CD4-positive, alpha-beta T cell (primary cell): Measurements from ENCODE around the gene E2F1. TPM values are rescaled to one million over a fixed set of nuclear protein-coding genes. Genes with fewer than 3 reads are reported as not detected.

Experiments
- ATAC-seq: fragments of 200-7000 bp; cut with Tn5 transposase; one replicate; pipeline ENCODE4 v1.10.0; 2022; ENCODE audit warnings: mild to moderate bottlenecking; ENCODE audit not compliant: poor library complexity
- CTCF ChIA-PET: fragments of 350-600 bp; sonication (Branson Sonifier 250); formaldehyde crosslinking; loops from one replicate; lab custom pipeline; 2021; ENCODE audit warnings: antibody characterized with exemption, inconsistent platforms; lab: Charles Lee
- POLR2A ChIA-PET: fragments of 350-600 bp; sonication (Branson Sonifier 250); formaldehyde crosslinking; loops from one replicate; lab custom pipeline; 2021; ENCODE audit warnings: antibody characterized with exemption, inconsistent platforms; lab: Charles Lee
- DNase-seq, 14 experiments: peaks; one replicate each; pipeline ENCODE4 v3.0.0-alpha.2; 2013 to 2020; ENCODE audit warnings: mixed read lengths in 2 of 14
- H3K27ac ChIP-seq, 2 donors: one replicate each; pipeline versions ENCODE4 v1.5.1 to v1.7.0; 2013; ENCODE audit warnings: low read length in 2 of 2, low read depth in 1 of 2, mild to moderate bottlenecking in 1 of 2
- H3K27me3 ChIP-seq, 2 experiments: 1 replicate in 1 of 2; 2 replicates in 1 of 2; pipeline versions ENCODE4 v1.6.1 to v1.7.0; 2013; ENCODE audit warnings: low read length in 2 of 2, control low read depth in 1 of 2, mild to moderate bottlenecking in 1 of 2, moderate library complexity in 1 of 2; ENCODE audit not compliant: insufficient read depth in 2 of 2, control insufficient read depth in 1 of 2
- H3K36me3 ChIP-seq: one replicate; pipeline ENCODE4 v1.6.1; 2013; ENCODE audit warnings: low read length, control low read depth; ENCODE audit not compliant: insufficient read depth
- H3K4me1 ChIP-seq: one replicate; pipeline ENCODE4 v1.6.1; 2013; ENCODE audit warnings: low read length, control low read depth; ENCODE audit not compliant: insufficient read depth
- H3K4me3 ChIP-seq: one replicate; pipeline ENCODE4 v1.5.1; 2013; ENCODE audit warnings: mild to moderate bottlenecking, low read length, moderate library complexity
- H3K9me3 ChIP-seq, 2 experiments: 1 replicate in 1 of 2; 2 replicates in 1 of 2; pipeline versions ENCODE4 v1.6.1 to v1.7.0; 2013; ENCODE audit warnings: low read length in 2 of 2, mild to moderate bottlenecking in 2 of 2, control low read depth in 1 of 2, moderate library complexity in 1 of 2; ENCODE audit not compliant: control insufficient read depth in 1 of 2, insufficient read depth in 1 of 2
- H3K27ac Mint-ChIP-seq: one replicate; pipeline ENCODE4 v1.8.0; 2020; ENCODE audit warnings: mixed read lengths
- H3K27me3 Mint-ChIP-seq: one replicate; pipeline ENCODE4 v1.8.0; 2021; ENCODE audit warnings: mixed read lengths
- H3K36me3 Mint-ChIP-seq: one replicate; pipeline ENCODE4 v1.8.0; 2021; ENCODE audit warnings: low read depth, mixed read lengths
- H3K4me1 Mint-ChIP-seq: one replicate; pipeline ENCODE4 v1.8.0; 2021; ENCODE audit warnings: low read depth, mixed read lengths
- H3K4me3 Mint-ChIP-seq: one replicate; pipeline ENCODE4 v1.8.0; 2020; ENCODE audit warnings: mild to moderate bottlenecking, mixed read lengths
- H3K9me3 Mint-ChIP-seq: one replicate; pipeline ENCODE4 v1.8.0; 2020; ENCODE audit warnings: mixed read lengths
- intact Hi-C, 2 experiments: fragments of 100-400 bp; cut with DNase I in 1 of 2; cut with micrococcal nuclease in 1 of 2; formaldehyde crosslinking; loops; one replicate each; pipeline versions ENCODE4 v1.15.1 to v1.9.0; 2023 to 2025; cut with DNase I, micrococcal nuclease
- total RNA-seq, 174 experiments: library from RNA in 2 of 174; stranded (reverse) in 2 of 174; gene quantifications; one replicate each; pipeline ENCODE4 v1.2.3 and lab custom pipeline; 2021 to 2026
- TF ChIP-seq, protein P1 (sequence below): fragments of 200-600 bp; IDR thresholded peaks from one replicate; pipeline ENCODE4 v1.8.0; 2022; ENCODE audit warnings: antibody characterized with exemption, mild to moderate bottlenecking

The E2F1 gene
- total RNA-seq, 2 experiments from 2014 or later, result 1.2 to 1.6 TPM

DNA sequence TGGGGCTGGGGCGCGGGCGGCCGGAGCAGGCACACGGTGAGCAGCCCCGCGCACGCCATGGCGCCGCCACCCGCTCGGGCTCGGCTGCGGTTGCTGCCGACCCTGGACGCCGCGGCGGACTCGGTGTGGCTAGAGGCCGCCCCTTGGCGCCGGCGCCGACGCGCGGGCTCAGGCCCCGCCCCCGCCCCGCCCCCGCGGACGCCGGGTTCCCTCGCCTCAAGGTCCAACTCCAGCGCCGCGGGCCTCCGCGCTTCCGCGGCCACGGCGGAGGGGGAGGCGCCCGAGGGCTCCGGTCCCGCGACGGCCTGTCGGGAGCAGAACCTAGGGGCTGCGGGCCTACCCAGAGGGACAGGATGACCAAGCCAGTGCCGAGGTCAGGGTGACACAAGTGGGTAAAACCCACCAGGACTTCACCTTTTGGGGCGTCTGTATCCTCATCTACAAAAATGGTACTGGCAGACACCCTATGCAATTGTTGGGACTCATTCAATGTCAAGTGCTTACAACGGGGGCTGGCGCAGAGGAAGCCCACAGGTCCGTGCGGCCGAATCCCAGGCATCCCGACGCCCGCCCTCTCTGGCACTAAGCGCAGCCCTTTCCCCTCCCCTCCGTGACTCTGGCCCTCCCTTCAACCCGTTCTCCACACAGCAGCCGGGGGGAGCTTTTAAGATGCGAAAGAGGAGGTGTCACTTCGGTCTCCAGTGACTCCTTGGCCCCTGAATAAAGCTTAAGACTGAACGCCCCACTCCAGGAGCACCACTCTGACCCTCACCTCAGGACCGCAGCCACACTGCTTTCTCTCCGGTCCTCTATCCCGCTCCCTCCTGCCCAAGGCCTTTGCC is 11.7 kb downstream of the E2F1 start, which contains the start of gene NECAB3:
NECAB3 (minus strand) TSS at position 135 of the 842 bp plus-strand sequence; CDS start at position 59, 76 bp downstream.
- Histone ChIP-seq H3K27me3 (no peaks in the 10 kb centered on the region), H3K4me3 (peak within 1 kb of the TSS; percentile 65), H3K36me3 (no peaks in the 10 kb centered on the region), H3K4me1 (peaks cover 61% of the 10 kb centered on the region), H3K9me3 (no peaks in the 10 kb centered on the region), H3K27ac (no peak within 1 kb of the TSS)
- intact Hi-C loops, result no loop called here
- H3K27ac Mint-ChIP-seq, result peak within 1 kb of the TSS; percentile 67
- TF ChIP-seq, protein P1, sequence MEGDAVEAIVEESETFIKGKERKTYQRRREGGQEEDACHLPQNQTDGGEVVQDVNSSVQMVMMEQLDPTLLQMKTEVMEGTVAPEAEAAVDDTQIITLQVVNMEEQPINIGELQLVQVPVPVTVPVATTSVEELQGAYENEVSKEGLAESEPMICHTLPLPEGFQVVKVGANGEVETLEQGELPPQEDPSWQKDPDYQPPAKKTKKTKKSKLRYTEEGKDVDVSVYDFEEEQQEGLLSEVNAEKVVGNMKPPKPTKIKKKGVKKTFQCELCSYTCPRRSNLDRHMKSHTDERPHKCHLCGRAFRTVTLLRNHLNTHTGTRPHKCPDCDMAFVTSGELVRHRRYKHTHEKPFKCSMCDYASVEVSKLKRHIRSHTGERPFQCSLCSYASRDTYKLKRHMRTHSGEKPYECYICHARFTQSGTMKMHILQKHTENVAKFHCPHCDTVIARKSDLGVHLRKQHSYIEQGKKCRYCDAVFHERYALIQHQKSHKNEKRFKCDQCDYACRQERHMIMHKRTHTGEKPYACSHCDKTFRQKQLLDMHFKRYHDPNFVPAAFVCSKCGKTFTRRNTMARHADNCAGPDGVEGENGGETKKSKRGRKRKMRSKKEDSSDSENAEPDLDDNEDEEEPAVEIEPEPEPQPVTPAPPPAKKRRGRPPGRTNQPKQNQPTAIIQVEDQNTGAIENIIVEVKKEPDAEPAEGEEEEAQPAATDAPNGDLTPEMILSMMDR, result no peak
- ATAC-seq, result peak; percentile 60
- peak in 10 of 14 experiments; percentile 29 to 78 (median 62) for DNase-seq
- H3K27me3 Mint-ChIP-seq, result no peaks in the 10 kb centered on the region
- H3K4me1 Mint-ChIP-seq, result peaks cover 42% of the 10 kb centered on the region
- ChIA-PET POLR2A (interaction anchor here (0.6 to 1.5 kb wide), 2 partner anchors 46 to 417 kb away, joined by 3 to 6 read pairs; partner anchors contain the start of gene PXMP4), CTCF (no interaction called here)
- no peaks in the 10 kb centered on the region for H3K36me3 Mint-ChIP-seq
- H3K4me3 Mint-ChIP-seq, result peak within 1 kb of the TSS; percentile 88
- H3K9me3 Mint-ChIP-seq, result no peaks in the 10 kb centered on the region

DNA sequence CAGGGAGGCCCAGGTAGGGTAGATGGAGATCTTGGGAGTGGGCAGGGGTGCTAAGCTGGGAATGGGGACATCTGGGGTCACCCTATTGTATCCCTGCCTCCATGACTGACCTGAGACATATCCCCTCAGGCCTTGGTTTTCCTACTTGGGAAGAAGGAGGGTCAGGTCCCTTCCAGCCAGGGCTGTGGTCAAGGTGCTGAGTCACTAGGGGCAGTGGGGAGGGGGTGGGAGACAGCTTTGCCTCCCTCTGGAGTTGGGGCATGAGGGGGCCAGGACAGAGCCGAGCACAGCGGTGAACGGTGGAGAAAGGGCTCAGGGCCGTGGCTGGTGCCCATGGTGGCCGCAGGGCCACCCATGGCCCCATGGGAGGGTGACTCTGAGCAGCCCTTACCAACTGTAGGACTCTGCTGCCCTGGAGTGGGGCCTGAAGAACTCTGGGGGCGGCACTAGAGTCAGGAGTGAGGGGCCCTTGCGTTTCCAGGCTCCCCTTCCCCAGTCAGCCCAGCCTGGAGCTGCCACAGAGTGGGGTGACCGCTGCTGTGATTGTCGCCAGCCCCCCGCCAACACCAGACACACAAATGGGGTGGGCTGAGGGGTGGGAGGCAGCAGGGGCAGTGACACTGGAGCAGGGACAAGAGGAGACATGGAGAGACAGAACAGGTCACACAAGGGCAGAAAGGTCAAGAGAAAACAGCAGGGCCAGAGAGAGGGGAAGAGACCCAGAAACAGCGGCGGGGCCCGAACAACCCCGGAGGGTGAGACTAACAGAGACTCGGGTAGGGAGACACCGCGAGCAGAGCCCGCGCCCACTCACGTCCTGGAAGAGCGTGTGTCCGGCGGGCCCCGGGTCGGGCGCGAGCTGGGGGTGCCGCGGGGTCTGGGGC is 12.5 kb downstream of the E2F1 start:
- Mint-ChIP-seq H3K4me3 (peak overlapping the region; percentile 87), H3K27ac (peak overlapping the region; percentile 67), H3K27me3 (no peaks in the 10 kb centered on the region), H3K9me3 (no peaks in the 10 kb centered on the region), H3K36me3 (no peaks in the 10 kb centered on the region), H3K4me1 (peaks cover 33% of the 10 kb centered on the region)
- intact Hi-C loops, result no loop called here
- Histone ChIP-seq H3K36me3 (no peaks in the 10 kb centered on the region), H3K27me3 (no peaks in the 10 kb centered on the region), H3K9me3 (no peaks in the 10 kb centered on the region), H3K27ac (no peak overlapping the region), H3K4me3 (peak overlapping the region; percentile 65), H3K4me1 (peaks cover 53% of the 10 kb centered on the region)
- TF ChIP-seq, protein P1, result no peak
- CTCF ChIA-PET, result no interaction called here
- no peak for DNase-seq
- POLR2A ChIA-PET, result interaction anchor here (1.8 kb wide), 1 partner anchor 10 kb away, joined by 6 read pairs; no protein-coding TSS in a partner anchor
- ATAC-seq, result no peak

DNA sequence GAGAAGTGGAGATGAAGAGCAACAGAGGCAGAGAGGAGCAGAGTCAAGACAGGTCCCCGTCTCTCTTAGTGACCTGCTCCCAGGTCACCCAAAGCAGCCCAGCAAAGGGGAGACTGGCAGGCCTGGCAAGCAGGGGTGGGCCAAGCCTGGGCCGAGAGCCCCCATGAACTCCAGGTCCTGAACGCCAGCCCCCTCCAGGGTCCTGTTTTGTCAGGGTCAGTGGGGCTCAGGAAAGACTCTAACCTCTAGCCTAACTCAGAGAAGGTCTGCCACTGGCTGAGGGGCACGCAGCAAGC is 13.1 kb downstream of the E2F1 start:
- DNase-seq (no peak), ATAC-seq (no peak)
- Mint-ChIP-seq H3K4me3 (peak overlapping the region; percentile 86), H3K27me3 (no peaks in the 10 kb centered on the region), H3K27ac (peak overlapping the region; percentile 67), H3K36me3 (no peaks in the 10 kb centered on the region), H3K9me3 (no peaks in the 10 kb centered on the region), H3K4me1 (peaks cover 27% of the 10 kb centered on the region)
- POLR2A ChIA-PET, result interaction anchor here (1.8 kb wide), 1 partner anchor 10 kb away, joined by 6 read pairs; no protein-coding TSS in a partner anchor
- no peaks in the 10 kb centered on the region for H3K36me3 ChIP-seq
- CTCF ChIA-PET, result no interaction called here
- H3K27ac ChIP-seq, result no peak overlapping the region
- H3K4me1 ChIP-seq, result peaks cover 53% of the 10 kb centered on the region
- no peaks in the 10 kb centered on the region for H3K27me3 ChIP-seq
- no peak overlapping the region for H3K4me3 ChIP-seq
- intact Hi-C loops, result no loop called here
- TF ChIP-seq, protein P1, result no peak
- no peaks in the 10 kb centered on the region for H3K9me3 ChIP-seq
